ENCODE measurements around the gene NR1D1.

DNA sequence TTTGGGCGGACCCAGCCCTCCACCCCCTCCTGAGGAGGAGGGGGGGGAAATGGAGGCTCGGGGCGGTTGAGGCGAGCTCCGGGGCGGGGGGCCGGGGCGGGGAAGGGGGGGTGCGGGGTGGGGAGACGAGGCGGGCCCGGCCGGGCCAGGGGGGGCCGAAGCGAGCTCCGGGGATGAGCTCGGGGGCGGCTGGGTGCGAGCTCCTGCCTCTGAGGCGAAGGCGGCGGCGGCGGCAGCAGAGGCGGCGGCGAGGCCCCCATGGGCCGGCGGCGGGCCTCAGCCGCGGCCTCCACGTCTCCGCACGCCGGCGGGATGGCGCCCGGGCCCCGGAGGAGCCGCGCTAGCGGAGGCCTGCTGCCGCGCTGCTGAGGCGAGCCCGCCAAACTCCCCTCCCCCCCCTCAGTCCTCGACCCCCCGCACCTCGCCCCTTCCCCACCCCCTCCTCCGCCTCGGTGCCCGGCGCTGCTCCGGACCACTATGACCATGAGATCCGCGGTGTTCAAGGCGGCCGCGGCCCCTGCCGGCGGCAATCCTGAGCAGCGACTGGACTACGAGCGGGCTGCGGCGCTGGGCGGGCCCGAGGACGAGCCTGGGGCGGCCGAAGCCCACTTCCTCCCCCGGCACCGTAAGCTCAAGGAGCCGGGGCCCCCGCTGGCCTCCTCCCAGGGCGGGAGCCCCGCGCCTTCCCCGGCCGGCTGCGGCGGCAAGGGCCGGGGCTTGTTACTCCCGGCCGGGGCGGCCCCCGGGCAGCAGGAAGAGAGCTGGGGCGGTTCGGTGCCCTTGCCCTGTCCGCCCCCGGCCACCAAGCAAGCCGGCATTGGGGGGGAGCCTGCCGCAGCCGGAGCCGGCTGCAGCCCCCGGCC, 22.0 kb upstream of the NR1D1 start:
- TF ChIP-seq, protein P1, sequence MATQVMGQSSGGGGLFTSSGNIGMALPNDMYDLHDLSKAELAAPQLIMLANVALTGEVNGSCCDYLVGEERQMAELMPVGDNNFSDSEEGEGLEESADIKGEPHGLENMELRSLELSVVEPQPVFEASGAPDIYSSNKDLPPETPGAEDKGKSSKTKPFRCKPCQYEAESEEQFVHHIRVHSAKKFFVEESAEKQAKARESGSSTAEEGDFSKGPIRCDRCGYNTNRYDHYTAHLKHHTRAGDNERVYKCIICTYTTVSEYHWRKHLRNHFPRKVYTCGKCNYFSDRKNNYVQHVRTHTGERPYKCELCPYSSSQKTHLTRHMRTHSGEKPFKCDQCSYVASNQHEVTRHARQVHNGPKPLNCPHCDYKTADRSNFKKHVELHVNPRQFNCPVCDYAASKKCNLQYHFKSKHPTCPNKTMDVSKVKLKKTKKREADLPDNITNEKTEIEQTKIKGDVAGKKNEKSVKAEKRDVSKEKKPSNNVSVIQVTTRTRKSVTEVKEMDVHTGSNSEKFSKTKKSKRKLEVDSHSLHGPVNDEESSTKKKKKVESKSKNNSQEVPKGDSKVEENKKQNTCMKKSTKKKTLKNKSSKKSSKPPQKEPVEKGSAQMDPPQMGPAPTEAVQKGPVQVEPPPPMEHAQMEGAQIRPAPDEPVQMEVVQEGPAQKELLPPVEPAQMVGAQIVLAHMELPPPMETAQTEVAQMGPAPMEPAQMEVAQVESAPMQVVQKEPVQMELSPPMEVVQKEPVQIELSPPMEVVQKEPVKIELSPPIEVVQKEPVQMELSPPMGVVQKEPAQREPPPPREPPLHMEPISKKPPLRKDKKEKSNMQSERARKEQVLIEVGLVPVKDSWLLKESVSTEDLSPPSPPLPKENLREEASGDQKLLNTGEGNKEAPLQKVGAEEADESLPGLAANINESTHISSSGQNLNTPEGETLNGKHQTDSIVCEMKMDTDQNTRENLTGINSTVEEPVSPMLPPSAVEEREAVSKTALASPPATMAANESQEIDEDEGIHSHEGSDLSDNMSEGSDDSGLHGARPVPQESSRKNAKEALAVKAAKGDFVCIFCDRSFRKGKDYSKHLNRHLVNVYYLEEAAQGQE (IDR thresholded peaks at IDR 0.05; ENCODE audit: insufficient read depth in 1 of 2, low read depth in 2 of 2, low read length in 2 of 2): no peak
- TF ChIP-seq POLR2AphosphoS5 (IDR thresholded peaks at IDR 0.05; ENCODE audit: low read depth, low read length) (no peak; the same call in 1 of the 2 replicates), SIN3A (IDR thresholded peaks at IDR 0.05; ENCODE audit: borderline replicate concordance, insufficient read depth, low read length) (no peak)

Measured in PFSK-1 (cell line).